ENCODE measurements around the gene DYNLT1. TPM values are rescaled to one million over a fixed set of nuclear protein-coding genes. Genes with fewer than 3 reads are reported as not detected.
"Not testable (repeated sequence)": the region's sequence is repeated elsewhere in the genome, so short reads cannot be mapped to it uniquely, and the experiment has no call there.

The DYNLT1 gene
- total and polyA plus RNA-seq, 3 donors from 2014 or later = 165 to 319 (median 200) TPM

DNA sequence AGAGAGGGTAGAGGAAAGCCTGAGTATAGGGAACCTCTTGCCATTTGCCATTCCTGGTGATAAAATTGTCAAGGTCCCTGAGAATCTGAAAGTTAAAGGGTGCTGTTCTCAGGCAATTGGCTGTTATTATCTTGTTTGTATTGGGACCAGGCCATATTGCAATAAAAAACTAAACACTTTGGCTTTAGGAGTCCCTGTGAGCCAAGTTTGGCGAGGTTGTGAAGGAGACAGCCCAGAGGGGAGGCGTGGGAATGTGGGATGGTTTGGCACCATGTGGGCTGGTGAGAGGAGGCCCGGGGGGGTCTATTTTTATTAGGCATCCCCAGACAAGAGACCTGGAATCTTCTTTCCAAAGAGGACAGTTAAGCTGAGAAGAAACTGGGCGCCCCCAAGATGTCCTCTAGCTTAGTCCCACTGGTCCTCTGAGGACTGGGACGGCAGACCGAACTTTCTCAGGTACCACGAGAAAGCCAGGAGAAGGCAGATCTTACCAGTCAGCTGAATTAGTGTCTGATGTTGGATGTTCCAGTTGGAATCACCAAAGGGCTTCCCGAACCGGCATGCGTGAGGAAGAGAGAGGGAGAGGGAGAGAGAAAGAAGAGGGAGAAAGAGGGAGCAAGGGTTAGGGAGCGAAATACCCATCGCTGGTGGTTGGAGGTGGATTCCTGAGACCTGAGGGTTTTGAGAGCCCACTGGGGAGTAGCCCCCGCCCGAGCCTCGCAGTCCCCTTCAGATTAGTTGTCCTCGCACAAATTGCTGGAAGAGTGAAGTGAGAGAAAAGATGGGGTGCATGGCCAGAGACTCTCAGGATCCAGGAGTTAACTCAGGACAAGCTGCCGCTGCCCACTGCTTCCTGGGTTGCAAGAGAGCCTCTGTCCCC is 24.4 kb downstream of the DYNLT1 start:
- H3K4me1 ChIP-seq = peaks cover 29% of the 10 kb centered on the region
- peak overlapping the region; percentile 6 to 24 for H3K27ac ChIP-seq
- intact Hi-C loops (cut with DNase I; ENCODE audit: low total_unique reads) = no loop called here
- no peaks in the 10 kb centered on the region for H3K36me3 ChIP-seq (ENCODE audit: low read depth, missing control alignments)
- no peak for DNase-seq
- no peak for TF ChIP-seq POLR2A (IDR thresholded peaks at IDR 0.05)
- TF ChIP-seq, protein P1, sequence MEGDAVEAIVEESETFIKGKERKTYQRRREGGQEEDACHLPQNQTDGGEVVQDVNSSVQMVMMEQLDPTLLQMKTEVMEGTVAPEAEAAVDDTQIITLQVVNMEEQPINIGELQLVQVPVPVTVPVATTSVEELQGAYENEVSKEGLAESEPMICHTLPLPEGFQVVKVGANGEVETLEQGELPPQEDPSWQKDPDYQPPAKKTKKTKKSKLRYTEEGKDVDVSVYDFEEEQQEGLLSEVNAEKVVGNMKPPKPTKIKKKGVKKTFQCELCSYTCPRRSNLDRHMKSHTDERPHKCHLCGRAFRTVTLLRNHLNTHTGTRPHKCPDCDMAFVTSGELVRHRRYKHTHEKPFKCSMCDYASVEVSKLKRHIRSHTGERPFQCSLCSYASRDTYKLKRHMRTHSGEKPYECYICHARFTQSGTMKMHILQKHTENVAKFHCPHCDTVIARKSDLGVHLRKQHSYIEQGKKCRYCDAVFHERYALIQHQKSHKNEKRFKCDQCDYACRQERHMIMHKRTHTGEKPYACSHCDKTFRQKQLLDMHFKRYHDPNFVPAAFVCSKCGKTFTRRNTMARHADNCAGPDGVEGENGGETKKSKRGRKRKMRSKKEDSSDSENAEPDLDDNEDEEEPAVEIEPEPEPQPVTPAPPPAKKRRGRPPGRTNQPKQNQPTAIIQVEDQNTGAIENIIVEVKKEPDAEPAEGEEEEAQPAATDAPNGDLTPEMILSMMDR (IDR thresholded peaks at IDR 0.05) = no peak
- H3K27me3 ChIP-seq = no peaks in the 10 kb centered on the region
- no peaks in the 10 kb centered on the region for H3K9me3 ChIP-seq
- 76 to 80% methylated on average over 17 of the region's 17 CpGs for WGBS, 2 donors
- no peak overlapping the region for H3K4me3 ChIP-seq

- WGBS, 2 donors = 91 to 97% methylated on average over 3 of the region's 3 CpGs
- intact Hi-C loops (cut with DNase I; ENCODE audit: low total_unique reads); H3K27ac ChIP-seq; H3K36me3 ChIP-seq (ENCODE audit: low read depth, missing control alignments); H3K9me3 ChIP-seq; H3K4me3 ChIP-seq; H3K27me3 ChIP-seq; DNase-seq: not testable (repeated sequence)
- H3K4me1 ChIP-seq = peaks cover 25% of the 10 kb centered on the region
Measured at GRCh38 chr6:158618289-158618688, 26.3 kb downstream of the DYNLT1 start.

DNA sequence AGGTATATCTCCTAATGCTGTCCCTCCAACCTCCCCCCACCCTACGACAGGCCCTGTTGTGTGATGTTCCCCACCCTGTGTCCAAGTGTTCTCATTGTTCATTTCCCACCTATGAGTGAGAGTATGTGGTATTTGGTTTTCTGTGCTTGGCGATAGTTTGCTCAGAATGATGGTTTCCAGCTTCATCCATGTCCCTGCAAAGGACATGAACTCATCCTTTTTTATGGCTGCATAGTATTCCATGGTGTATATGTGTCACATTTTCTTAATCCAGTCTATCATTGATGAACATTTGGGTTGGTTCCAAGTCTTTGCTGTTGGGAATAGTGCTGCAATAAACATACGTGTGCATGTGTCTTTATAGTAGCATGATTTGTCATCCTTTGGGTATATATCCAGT is 29.9 kb downstream of the DYNLT1 start:
- H3K27ac ChIP-seq; H3K27me3 ChIP-seq; intact Hi-C loops (cut with DNase I; ENCODE audit: low total_unique reads); H3K9me3 ChIP-seq; H3K4me3 ChIP-seq; DNase-seq; H3K36me3 ChIP-seq (ENCODE audit: low read depth, missing control alignments): not testable (repeated sequence)
- 92 to 96% methylated on average over 3 of the region's 3 CpGs for WGBS, 2 donors
- H3K4me1 ChIP-seq = peaks cover 19% of the 10 kb centered on the region

GRCh38 chr6:158611541-158612370 is 32.8 kb downstream of the DYNLT1 start:
- H3K27ac ChIP-seq = peak overlapping the region; percentile 23 to 67
- DNase-seq = peak; percentile 79

GRCh38 chr6:158611039-158611438 is 33.5 kb downstream of the DYNLT1 start:
- Histone ChIP-seq H3K9me3 (no peaks in the 10 kb centered on the region), H3K27ac (peak overlapping the region; percentile 23 to 67), H3K4me1 (peaks cover 26% of the 10 kb centered on the region), H3K4me3 (no peak overlapping the region), H3K36me3 (ENCODE audit: low read depth, missing control alignments) (no peaks in the 10 kb centered on the region), H3K27me3 (no peaks in the 10 kb centered on the region)
- no peak for TF ChIP-seq POLR2A (IDR thresholded peaks at IDR 0.05)
- TF ChIP-seq, protein P1 (IDR thresholded peaks at IDR 0.05) = no peak
- intact Hi-C loops (cut with DNase I; ENCODE audit: low total_unique reads) = no loop called here
- DNase-seq = no peak
- WGBS, 2 donors = 62 to 78% methylated on average over 2 to 3 of the region's 3 CpGs

More at GRCh38 chr6:158611541-158612370, 32.8 kb downstream of the DYNLT1 start:
- peaks cover 26% of the 10 kb centered on the region for H3K4me1 ChIP-seq
- no peak overlapping the region for H3K4me3 ChIP-seq
- intact Hi-C loops (cut with DNase I; ENCODE audit: low total_unique reads) = no loop called here
- no peaks in the 10 kb centered on the region for H3K9me3 ChIP-seq
- 51 to 67% methylated on average over 14 of the region's 14 CpGs for WGBS, 2 donors
- TF ChIP-seq, protein P1 (IDR thresholded peaks at IDR 0.05) = no peak
- no peak for TF ChIP-seq POLR2A (IDR thresholded peaks at IDR 0.05)
- no peaks in the 10 kb centered on the region for H3K36me3 ChIP-seq (ENCODE audit: low read depth, missing control alignments)
- H3K27me3 ChIP-seq = no peaks in the 10 kb centered on the region

Data from testis (tissue), 3 donors.